HG02870 (cell line): ENCODE results near the gene CETP.

Experiments
- ATAC-seq: cut with Tn5 transposase; IDR thresholded peaks from one replicate; pipeline ENCODE4 v1.9.1; 2021; ENCODE audit warnings: mild to moderate bottlenecking, moderate library complexity; ENCODE audit not compliant: unreplicated experiment

Gene CETP

DNA sequence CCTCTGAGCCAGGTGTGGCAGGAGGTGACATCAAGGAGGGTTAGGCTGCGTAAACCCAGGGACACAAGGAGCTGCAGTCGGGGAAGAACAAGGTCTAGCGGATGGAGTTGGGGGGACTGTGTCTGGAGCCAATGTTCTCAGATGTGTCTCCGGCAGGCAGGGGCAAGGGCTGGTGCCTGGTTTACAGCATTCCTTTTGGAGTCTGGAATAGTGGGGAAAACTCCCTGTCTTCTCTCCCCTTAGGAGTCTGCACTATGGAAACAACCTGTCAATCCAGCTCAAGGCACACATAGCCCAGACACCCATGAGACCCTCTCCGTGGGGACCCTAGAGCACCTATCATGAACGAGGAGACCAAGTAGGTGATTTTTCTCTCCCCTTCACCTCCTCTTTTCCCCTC, 55.1 kb downstream of the CETP start:
- no peak for ATAC-seq

DNA sequence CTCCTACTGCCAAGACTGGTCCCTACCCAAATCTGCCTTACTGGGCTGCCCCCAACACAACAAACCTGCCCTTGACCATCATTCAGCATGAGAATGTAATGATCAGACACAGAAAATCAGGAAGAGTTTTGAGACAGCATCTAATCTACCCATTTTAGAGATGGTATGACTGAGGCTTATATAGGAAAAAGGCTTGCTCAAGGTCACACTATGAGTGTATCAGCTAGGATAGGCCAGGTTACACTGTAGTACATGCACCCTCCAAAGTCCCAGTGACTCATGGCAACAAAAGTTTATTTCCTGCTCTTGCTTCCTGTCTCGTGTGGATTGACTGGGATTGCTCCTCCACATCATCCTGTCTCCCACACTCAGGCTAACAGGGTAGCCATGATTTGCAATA, 55.5 kb downstream of the CETP start:
- no peak for ATAC-seq

DNA sequence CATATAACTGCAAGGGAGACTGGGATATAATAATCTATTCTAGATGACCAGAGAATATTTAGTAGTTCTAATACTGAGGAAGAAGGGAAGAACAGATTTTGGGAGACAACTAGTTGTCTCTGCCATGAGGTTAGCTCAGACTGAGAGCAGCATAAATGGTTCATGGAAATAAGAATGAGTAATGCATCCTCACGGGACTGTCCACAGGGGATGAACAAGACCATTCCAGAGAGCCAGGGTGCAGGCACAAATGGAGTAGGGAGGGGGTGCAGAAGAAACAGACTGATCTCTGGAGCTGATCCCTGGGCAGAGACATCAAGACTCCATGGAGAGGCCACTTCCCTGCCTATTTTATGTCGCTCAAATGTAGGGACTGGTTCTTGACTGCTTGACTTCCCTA, 58.0 kb downstream of the CETP start:
- no peak for ATAC-seq

DNA sequence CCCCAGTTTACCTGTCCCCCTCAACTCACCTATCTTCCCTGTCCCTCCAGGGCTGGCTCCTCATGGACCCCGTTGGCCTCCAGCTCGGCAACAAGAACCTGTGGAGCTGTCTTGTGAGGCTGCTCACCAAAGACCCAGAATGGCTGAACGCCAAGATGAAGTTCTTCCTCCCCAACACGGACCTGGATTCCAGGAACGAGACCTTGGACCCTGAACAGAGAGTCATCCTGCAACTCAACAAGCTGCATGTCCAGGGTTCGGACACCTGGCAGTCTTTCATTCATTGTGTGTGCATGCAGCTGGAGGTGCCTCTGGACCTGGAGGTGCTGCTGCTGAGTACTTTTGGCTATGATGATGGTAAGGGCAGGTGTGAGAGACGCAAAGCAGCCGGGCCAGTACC, 58.9 kb downstream of the CETP start:
- no peak for ATAC-seq

DNA sequence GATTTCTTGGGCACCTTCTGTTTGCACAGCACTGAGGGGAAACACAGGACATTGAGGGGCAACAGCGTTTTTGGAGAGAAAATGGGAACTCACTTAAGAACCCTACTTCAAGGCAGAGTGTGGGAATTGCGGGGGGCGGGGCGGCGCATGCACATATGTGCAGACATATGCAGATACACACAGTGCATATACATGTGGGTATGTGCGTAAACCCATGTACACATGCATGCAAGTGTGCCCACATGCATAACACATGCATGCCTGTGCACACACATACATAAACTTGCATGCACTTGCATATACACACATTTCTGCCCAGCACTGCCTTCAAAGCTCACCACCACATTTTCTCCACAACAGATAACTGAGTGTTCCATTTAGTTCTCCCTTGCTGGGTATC, 60.0 kb downstream of the CETP start:
- ATAC-seq = no peak

DNA sequence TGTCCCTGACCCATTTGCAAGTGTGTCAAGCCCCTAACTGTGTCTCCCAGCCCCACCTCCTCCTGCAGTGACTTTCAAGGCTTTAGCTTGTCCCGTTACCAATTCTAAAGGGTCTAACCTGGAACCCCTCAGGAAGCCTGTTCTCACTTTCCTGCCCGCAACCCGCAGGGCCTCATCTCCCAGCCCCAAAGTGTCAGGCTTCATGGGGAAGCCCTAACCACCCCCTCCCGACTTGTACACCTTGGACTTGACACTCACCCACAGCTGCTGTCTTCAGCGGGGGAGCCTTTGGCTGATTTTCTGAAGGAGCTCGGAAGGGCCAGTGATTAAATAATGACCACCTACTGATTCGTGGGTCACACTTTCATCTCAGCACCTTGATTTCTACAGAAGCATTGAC, 60.7 kb downstream of the CETP start:
- no peak for ATAC-seq

DNA sequence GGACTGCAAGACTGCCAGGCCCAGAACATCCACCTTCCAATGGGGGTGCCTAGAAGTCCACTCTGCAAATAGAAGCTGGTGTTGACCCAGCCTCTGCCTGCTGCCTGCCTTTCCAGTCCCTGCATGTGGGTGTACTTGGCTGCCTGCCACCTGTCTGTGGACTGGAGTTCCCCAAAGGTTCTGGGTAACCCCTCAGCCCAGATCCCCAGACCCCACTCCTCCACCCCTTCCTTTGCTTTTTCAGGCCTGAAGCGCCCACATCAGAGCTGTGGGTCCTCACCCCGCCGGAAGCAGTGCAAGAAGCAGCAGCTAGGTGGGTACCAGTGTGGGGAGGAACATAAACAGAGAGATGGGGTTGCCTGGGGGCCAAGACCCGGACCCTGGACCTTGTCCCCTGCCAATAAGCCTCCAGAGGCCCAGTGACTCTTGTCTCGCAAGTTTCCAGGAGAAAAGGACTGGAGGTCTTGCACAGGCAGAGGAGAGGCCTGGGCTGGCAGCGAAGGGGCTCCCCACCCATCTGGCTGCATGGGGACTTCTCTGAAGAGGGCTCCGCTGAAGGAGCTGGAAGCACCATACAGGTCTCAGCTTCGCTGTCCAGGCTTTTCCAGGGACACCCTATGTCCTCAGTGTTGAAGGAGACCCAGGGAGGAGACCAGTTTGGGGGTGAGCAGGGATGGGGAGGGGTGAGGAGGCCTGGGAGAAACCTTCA, 61.9 kb downstream of the CETP start:
- ATAC-seq = no peak

DNA sequence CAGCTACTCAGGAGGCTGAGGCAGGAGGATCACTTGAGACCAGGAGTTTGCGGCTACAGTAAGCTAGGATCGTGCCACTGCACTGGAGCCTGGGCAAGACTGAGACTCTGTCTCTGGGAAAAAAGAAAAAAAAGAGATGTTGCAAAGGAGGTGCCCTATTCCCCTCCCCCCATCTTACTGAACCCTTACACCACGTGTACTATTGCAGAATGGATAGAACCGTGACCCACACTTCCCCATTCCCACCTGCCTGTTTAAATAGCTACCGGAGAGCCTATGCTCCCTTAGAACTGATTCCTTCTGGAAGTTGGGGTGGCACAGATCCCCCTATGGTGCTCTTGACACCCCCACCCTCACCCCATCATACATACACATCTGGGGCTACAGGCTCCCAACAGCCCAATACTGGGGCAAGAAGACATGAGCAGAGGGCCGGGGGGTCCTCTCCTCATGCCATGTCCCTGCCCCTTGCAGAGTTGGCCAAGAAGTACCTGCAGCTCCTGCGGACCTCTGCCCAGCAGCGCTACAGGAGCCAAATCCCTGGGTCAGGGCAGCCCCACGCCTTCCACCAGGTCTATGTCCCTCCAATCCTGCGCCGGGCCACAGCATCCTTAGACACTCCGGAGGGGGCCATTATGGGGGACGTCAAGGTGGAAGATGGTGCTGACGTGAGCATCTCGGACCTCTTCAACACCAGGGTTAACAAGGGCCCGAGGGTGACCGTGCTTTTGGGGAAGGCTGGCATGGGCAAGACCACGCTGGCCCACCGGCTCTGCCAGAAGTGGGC, 63.3 kb downstream of the CETP start:
- no peak for ATAC-seq

DNA sequence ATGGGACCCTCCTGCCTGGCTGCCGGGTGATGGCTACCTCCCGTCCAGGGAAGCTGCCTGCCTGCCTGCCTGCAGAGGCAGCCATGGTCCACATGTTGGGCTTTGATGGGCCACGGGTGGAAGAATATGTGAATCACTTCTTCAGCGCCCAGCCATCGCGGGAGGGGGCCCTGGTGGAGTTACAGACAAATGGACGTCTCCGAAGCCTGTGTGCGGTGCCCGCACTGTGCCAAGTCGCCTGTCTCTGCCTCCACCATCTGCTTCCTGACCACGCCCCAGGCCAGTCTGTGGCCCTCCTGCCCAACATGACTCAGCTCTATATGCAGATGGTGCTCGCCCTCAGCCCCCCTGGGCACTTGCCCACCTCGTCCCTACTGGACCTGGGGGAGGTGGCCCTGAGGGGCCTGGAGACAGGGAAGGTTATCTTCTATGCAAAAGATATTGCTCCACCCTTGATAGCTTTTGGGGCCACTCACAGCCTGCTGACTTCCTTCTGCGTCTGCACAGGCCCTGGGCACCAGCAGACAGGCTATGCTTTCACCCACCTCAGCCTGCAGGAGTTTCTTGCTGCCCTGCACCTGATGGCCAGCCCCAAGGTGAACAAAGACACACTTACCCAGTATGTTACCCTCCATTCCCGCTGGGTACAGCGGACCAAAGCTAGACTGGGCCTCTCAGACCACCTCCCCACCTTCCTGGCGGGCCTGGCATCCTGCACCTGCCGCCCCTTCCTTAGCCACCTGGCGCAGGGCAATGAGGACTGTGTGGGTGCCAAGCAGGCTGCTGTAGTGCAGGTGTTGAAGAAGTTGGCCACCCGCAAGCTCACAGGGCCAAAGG, 64.4 kb downstream of the CETP start:
- ATAC-seq = no peak

DNA sequence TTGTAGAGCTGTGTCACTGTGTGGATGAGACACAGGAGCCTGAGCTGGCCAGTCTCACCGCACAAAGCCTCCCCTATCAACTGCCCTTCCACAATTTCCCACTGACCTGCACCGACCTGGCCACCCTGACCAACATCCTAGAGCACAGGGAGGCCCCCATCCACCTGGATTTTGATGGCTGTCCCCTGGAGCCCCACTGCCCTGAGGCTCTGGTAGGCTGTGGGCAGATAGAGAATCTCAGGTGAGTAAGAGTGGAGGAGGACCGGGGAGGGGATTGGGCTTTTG, 65.0 kb downstream of the CETP start:
- ATAC-seq = no peak

DNA sequence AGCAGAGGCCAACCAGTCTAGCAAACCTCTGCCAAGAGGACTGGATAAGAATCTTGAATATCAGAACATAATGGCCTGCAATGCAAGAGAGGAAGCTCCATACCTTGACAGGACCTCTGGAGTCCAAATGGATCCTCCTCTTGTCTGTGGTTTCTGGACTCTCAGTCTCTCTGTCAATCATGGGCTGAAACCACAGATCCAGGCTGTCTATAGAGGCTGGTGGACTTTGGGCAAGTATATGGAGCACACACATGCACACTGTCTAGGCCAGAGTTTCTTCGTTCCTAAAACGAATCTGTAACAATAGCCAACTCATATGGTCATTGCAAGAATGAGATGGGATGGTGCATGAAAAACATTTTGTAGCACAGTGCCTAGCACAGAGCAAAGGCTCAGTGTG, 65.3 kb downstream of the CETP start:
- ATAC-seq = no peak

DNA sequence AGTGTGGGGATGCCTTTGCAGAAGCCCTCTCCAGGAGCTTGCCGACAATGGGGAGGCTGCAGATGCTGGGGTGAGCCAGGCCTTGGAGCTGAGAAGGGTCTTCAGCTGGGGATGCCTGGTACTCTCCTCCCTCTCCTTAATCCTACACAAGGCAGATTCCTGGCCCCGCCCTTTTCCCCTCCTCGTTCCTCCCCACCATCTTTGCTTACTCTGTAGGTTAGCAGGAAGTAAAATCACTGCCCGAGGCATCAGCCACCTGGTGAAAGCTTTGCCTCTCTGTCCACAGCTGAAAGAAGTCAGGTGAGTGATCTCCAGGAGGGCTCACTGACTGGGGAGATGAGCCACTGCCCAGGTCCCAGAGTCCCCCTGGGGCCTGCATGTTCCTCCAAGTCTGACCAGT, 66.3 kb downstream of the CETP start:
- ATAC-seq = no peak

DNA sequence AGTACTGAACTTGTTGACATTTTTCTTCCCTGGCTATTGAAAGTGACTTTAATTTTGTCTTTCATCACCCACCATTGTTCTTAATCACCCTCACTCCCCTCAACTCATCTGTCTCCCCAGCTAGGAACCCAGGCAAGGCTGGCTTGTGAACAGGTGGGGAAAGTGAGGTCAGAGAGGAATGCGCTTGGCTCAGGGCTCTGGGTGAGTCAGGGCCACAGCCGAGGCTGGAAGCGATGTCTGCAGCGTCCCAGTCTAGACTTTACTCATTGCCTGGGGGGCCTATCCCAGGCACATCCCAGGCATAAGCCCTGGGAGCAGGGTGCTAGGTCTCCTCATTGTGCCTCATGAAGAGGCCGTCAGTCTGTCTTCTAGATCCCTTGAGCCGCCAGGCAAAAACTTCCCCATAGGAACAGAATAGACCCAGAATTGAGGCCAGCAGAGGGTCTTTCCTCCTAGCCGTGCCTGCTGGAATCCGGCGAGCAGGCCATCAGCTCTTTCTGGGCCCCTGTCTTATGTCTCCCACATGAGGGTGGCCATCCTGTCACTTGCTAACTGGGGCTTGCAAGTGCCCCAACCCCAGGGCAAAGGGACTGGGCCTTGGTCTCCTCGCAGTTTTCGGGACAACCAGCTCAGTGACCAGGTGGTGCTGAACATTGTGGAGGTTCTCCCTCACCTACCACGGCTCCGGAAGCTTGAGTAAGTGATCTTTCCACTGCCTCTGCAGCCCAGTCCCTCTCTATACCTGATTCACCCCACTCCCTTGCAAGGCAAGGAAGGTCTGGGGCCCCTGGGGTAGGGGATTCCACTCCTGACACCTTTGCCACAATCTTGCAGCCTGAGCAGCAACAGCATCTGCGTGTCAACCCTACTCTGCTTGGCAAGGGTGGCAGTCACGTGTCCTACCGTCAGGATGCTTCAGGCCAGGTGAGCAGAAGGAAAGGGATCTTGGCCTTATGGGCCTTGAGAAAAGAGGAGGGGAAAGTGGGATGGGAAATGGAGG, 67.7 kb downstream of the CETP start:
- no peak for ATAC-seq

DNA sequence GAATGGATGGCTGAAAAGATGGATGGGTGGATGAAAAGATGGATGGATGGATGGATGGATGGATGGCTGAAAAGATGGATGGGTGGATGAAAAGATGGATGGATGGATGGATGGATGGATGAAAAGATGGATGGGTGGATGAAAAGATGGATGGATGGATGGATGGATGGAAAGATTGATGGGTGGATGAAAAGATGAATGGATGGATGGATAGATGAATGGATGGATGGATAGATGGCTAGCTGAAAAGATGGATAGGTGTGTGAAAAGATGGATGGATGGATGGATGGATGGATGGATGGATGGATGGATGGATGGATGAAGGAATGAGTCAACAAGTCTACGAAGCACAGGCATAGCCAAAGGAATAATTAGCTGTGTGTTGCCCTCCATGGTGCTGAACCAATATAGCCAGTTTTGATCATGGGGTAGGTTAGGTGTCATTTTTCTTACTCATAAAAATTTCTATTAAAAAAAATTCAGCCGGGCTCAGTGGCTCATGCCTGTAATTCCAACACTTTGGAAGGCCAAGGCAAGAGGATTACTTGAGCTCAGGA, 68.7 kb downstream of the CETP start:
- ATAC-seq = no peak

DNA sequence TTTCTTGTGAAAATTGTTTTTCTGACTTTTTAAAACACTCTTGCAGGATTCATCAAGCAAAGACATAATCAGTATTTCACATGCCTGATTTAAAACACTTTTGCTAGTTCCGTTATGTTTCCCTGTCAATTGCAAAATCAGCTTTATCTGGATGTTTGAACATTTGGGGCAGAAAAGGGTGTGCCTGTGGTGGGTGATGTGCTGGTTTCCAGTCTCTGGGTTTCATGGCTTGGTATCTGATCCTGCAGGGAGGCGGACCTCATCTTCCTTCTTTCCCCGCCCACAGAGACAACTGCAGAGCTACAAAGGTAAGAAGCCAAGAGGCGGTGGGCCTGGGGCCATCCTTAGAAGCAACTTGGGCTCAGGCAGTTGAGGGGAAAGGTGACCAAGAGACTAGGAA, 69.4 kb downstream of the CETP start:
- no peak for ATAC-seq

DNA sequence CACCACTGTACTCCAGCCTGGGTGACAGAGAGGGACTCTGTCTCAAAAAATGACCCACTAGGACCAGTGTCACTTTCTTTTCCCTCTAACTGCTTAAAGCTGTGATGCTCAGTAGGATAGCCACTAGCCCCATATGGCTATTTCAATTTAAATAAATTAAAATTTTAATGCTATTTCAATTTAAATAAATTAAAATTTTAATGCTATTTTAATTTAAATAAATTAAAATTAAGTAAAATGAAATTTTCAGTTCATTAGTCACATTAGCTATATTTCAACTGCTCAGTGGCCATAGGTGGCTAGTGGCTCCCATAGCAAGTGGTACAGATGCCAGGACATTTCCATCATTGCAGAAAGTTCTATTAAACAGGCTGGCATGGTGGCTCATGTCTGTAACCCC, 70.6 kb downstream of the CETP start:
- no peak for ATAC-seq

DNA sequence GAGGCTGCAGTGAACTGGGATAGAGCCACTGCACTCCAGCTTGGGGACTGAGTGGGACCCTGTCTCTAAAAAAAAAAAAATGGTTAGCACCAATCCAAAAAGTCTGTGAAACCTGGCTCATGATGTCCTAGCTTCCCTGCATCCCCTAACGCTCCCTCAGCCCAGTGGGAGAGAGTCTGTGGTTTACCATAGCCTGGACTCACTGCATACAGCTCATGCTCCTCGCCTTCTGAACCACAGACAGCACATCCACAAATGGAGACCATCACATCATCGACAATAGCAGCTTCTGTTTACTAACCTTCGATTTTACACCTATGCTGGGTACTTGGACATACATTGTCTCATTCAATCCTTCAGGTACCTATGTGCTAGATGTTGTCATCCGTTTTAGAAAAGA, 71.2 kb downstream of the CETP start:
- no peak for ATAC-seq
